22Rv1 (cell line): ENCODE results near the gene CYTH1.
"Not testable (repeated sequence)": the region's sequence is repeated elsewhere in the genome, so short reads cannot be mapped to it uniquely, and the experiment has no call there.

ENCODE experiments used
- H3K27ac ChIP-seq: fragments of 450-650 bp; 2 replicates; pipeline ENCODE4 v1.5.1; 2017
- CTCF ChIP-seq: fragments of 450-650 bp; IDR thresholded peaks from 2 replicates; pipeline ENCODE4 v1.5.1; 2017; ENCODE audit warnings: mild to moderate bottlenecking
- ZFX ChIP-seq: fragments of 450-650 bp; IDR thresholded peaks from 2 replicates; pipeline ENCODE4 v1.6.1; 2017; ENCODE audit warnings: antibody characterized with exemption, borderline replicate concordance

CYTH1 gene

GRCh38 chr17:78672005-78672404, 110.1 kb downstream of the CYTH1 start:
- TF ChIP-seq CTCF (no peak), ZFX (no peak)
- H3K27ac ChIP-seq: no peak overlapping the region

GRCh38 chr17:78671726-78672001, 110.4 kb downstream of the CYTH1 start:
- H3K27ac ChIP-seq: not testable (repeated sequence)

GRCh38 chr17:78670850-78671725, 111.0 kb downstream of the CYTH1 start:
- TF ChIP-seq ZFX (no peak), CTCF (no peak)
- no peak overlapping the region for H3K27ac ChIP-seq

GRCh38 chr17:78669975-78670518, 112.0 kb downstream of the CYTH1 start:
- H3K27ac ChIP-seq: no peak overlapping the region
- TF ChIP-seq ZFX: no peak
- TF ChIP-seq CTCF: no peak

- no peak for TF ChIP-seq ZFX
- TF ChIP-seq CTCF: no peak
- no peak overlapping the region for H3K27ac ChIP-seq
These were observed 112.7 kb downstream of the CYTH1 start for GRCh38 chr17:78669256-78669974.

GRCh38 chr17:78668847-78669246, 113.2 kb downstream of the CYTH1 start:
- no peak overlapping the region for H3K27ac ChIP-seq
- TF ChIP-seq CTCF: no peak
- TF ChIP-seq ZFX: no peak

GRCh38 chr17:78667741-78668640, 114.1 kb downstream of the CYTH1 start:
- H3K27ac ChIP-seq: no peak overlapping the region
- TF ChIP-seq CTCF: no peak
- no peak for TF ChIP-seq ZFX
